Measurements from ENCODE around the gene CASP6. TPM values are rescaled to one million over a fixed set of nuclear protein-coding genes. Genes with fewer than 3 reads are reported as not detected.

Gene CASP6
- total and polyA plus RNA-seq, 2 donors (not counting 1 experiment from before 2014, with no cell fraction given): 7.7 to 11.6 TPM

DNA sequence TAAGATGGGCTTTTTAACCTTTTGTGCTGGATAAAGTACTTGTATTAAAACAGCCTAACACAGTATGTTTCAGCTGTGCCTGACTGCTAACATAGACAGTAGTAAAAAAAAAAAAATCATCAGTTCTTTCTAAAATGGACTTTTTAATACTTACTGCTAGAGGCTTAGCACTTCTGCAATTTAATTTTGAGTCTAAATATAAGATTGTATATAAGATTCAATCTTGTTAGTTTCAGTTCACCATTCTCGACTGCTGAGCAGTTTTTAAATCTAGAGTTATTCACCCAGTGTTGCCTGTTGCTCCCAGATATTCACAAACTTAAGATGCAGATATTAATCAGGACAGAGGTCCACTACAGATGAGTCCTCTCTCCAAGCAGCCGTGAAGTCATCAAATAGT, 19.9 kb upstream of the CASP6 start:
- TF ChIP-seq EZH2 (IDR thresholded peaks at IDR 0.05; ENCODE audit: borderline replicate concordance, insufficient read depth, low read depth, low read length, poor library complexity, severe bottlenecking): no peak
- TF ChIP-seq, protein P1, sequence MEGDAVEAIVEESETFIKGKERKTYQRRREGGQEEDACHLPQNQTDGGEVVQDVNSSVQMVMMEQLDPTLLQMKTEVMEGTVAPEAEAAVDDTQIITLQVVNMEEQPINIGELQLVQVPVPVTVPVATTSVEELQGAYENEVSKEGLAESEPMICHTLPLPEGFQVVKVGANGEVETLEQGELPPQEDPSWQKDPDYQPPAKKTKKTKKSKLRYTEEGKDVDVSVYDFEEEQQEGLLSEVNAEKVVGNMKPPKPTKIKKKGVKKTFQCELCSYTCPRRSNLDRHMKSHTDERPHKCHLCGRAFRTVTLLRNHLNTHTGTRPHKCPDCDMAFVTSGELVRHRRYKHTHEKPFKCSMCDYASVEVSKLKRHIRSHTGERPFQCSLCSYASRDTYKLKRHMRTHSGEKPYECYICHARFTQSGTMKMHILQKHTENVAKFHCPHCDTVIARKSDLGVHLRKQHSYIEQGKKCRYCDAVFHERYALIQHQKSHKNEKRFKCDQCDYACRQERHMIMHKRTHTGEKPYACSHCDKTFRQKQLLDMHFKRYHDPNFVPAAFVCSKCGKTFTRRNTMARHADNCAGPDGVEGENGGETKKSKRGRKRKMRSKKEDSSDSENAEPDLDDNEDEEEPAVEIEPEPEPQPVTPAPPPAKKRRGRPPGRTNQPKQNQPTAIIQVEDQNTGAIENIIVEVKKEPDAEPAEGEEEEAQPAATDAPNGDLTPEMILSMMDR (IDR thresholded peaks at IDR 0.05): no peak
- Histone ChIP-seq H3K27me3 (replicated peaks in 1 of 4; ENCODE audit: control extremely low read depth in 1 of 4, control insufficient read depth in 3 of 4, insufficient read depth in 4 of 4, low read length in 3 of 4) (no peaks in the 10 kb centered on the region), H3K4me2 (replicated peaks; ENCODE audit: low read depth, low read length, poor library complexity, severe bottlenecking) (no peak overlapping the region), H3K27ac (ENCODE audit: low read length in 2 of 2) (peak overlapping the region; percentile 7 to 27), H3K4me1 (ENCODE audit: control insufficient read depth in 2 of 2, insufficient read depth in 2 of 2, low read length in 2 of 2) (peaks cover 8 to 12% of the 10 kb centered on the region in 2 donors), H3K9ac (ENCODE audit: low read length) (no peak overlapping the region), H3K79me2 (ENCODE audit: control insufficient read depth, insufficient read depth, low read length) (peaks cover 49% of the 10 kb centered on the region), H3K9me3 (ENCODE audit: control extremely low read depth in 1 of 3, control insufficient read depth in 2 of 3, insufficient read depth in 1 of 3, low read length in 2 of 3) (no peaks in the 10 kb centered on the region), H3K4me3 (ENCODE audit: control extremely low read depth in 1 of 5, extremely low read depth in 1 of 5, insufficient read depth in 1 of 5, low read depth in 2 of 5, low read length in 4 of 5) (no peak overlapping the region), H4K20me1 (ENCODE audit: control insufficient read depth, insufficient read depth, low read length, poor library complexity, severe bottlenecking) (no peaks in the 10 kb centered on the region), H3K36me3 (replicated peaks in 1 of 2; ENCODE audit: control extremely low read depth in 1 of 2, control insufficient read depth in 1 of 2, extremely low read depth in 1 of 2, insufficient read depth in 2 of 2, low read length in 1 of 2) (peaks cover 0 to 3% of the 10 kb centered on the region in 2 experiments), H2AFZ (ENCODE audit: insufficient read depth, low read depth, low read length, poor library complexity, severe bottlenecking) (no peak overlapping the region)
- Mint-ChIP-seq H3K27me3 (no peaks in the 10 kb centered on the region), H3K27ac (peak overlapping the region; percentile 15), H3K4me3 (no peak overlapping the region), H3K9me3 (ENCODE audit: insufficient read depth) (no peaks in the 10 kb centered on the region), H3K4me1 (peaks cover 11% of the 10 kb centered on the region)
- CTCF ChIA-PET: no interaction called here
- no peak for ATAC-seq (ENCODE audit: low read depth)
- intact Hi-C loops (cut with micrococcal nuclease): no loop called here
- POLR2A ChIA-PET: no interaction called here
- no peak for DNase-seq
- 100% methylated on average over 1 of the region's 2 CpGs for WGBS (ENCODE audit: insufficient coverage)

DNA sequence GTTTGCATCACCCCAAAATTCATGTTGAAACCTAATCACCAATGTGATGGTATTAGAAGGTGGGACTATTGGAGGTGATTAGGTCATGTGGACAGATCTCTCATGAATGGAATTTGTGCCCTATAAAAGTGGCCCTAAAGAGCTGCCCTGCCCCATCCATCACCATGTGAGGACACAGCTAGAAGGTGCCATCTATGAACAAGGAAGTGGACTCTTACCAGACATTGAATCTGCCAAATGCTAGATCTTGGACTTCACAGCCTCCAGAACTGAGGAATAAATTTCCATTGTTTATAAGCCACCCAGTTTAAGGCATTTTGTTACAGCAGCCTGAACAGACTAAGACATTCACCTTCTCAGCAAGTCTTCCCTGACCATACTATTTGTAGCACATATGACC, 19.1 kb upstream of the CASP6 start:
- POLR2A ChIA-PET: no interaction called here
- H3K79me2 ChIP-seq (ENCODE audit: control insufficient read depth, insufficient read depth, low read length): peaks cover 42% of the 10 kb centered on the region

More for the DNA sequence above, 19.1 kb upstream of the CASP6 start:
- CTCF ChIA-PET: no interaction called here
- Histone ChIP-seq H3K27ac (ENCODE audit: low read length in 2 of 2) (peak overlapping the region in 1 of 2 donors; percentile 27), H3K9ac (ENCODE audit: low read length) (no peak overlapping the region), H3K27me3 (replicated peaks in 1 of 4; ENCODE audit: control extremely low read depth in 1 of 4, control insufficient read depth in 3 of 4, insufficient read depth in 4 of 4, low read length in 3 of 4) (no peaks in the 10 kb centered on the region), H4K20me1 (ENCODE audit: control insufficient read depth, insufficient read depth, low read length, poor library complexity, severe bottlenecking) (no peaks in the 10 kb centered on the region), H3K36me3 (replicated peaks in 1 of 2; ENCODE audit: control extremely low read depth in 1 of 2, control insufficient read depth in 1 of 2, extremely low read depth in 1 of 2, insufficient read depth in 2 of 2, low read length in 1 of 2) (peaks cover 0 to 3% of the 10 kb centered on the region in 2 experiments), H3K4me3 (ENCODE audit: control extremely low read depth in 1 of 5, extremely low read depth in 1 of 5, insufficient read depth in 1 of 5, low read depth in 2 of 5, low read length in 4 of 5) (no peak overlapping the region), H2AFZ (ENCODE audit: insufficient read depth, low read depth, low read length, poor library complexity, severe bottlenecking) (no peak overlapping the region), H3K4me2 (replicated peaks; ENCODE audit: low read depth, low read length, poor library complexity, severe bottlenecking) (no peak overlapping the region), H3K4me1 (ENCODE audit: control insufficient read depth in 2 of 2, insufficient read depth in 2 of 2, low read length in 2 of 2) (peaks cover 8 to 12% of the 10 kb centered on the region in 2 donors), H3K9me3 (ENCODE audit: control extremely low read depth in 1 of 3, control insufficient read depth in 2 of 3, insufficient read depth in 1 of 3, low read length in 2 of 3) (no peaks in the 10 kb centered on the region)
- no peak for DNase-seq
- TF ChIP-seq EZH2 (IDR thresholded peaks at IDR 0.05; ENCODE audit: borderline replicate concordance, insufficient read depth, low read depth, low read length, poor library complexity, severe bottlenecking): no peak
- TF ChIP-seq, protein P1 (IDR thresholded peaks at IDR 0.05): no peak
- intact Hi-C loops (cut with micrococcal nuclease): no loop called here
- Mint-ChIP-seq H3K4me1 (peaks cover 7% of the 10 kb centered on the region), H3K4me3 (no peak overlapping the region), H3K27me3 (no peaks in the 10 kb centered on the region), H3K9me3 (ENCODE audit: insufficient read depth) (no peaks in the 10 kb centered on the region), H3K27ac (no peak overlapping the region)
- ATAC-seq (ENCODE audit: low read depth): no peak
